Retinal pigment epithelial cell (primary cell): ENCODE measurements around the gene PCGF1.

Experiments
- DNase-seq: peaks from one replicate; pipeline ENCODE4 v3.0.0-alpha.2; 2010; ENCODE audit warnings: low read depth
- H3K4me3 ChIP-seq: 2 replicates; pipeline ENCODE4 v1.5.1; 2011; ENCODE audit warnings: mild to moderate bottlenecking, low read length, control low read depth, moderate library complexity
- CTCF ChIP-seq: conservative IDR thresholded peaks from 2 replicates; pipeline ENCODE4 v1.5.1; 2011; ENCODE audit warnings: low read depth, low read length, control low read depth, inconsistent platforms

Gene PCGF1

GRCh38 chr2:74505448-74506246 is 1.8 kb downstream of the PCGF1 start:
- TF ChIP-seq CTCF: no peak
- DNase-seq: no peak
- peak overlapping the region; percentile 14 for H3K4me3 ChIP-seq

GRCh38 chr2:74504591-74504990 is 2.9 kb downstream of the PCGF1 start:
- H3K4me3 ChIP-seq: no peak overlapping the region
- no peak for TF ChIP-seq CTCF
- no peak for DNase-seq

- TF ChIP-seq CTCF: no peak
- peak overlapping the region; percentile 62 for H3K4me3 ChIP-seq
- DNase-seq: no peak
Observed at GRCh38 chr2:74503506-74504475, 3.7 kb downstream of the PCGF1 start.

GRCh38 chr2:74502720-74503505 is 4.6 kb downstream of the PCGF1 start:
- TF ChIP-seq CTCF: peak; percentile 43
- peak; percentile 46 for DNase-seq
- H3K4me3 ChIP-seq: peak overlapping the region; percentile 62

- peak overlapping the region; percentile 62 for H3K4me3 ChIP-seq
- TF ChIP-seq CTCF: no peak
- DNase-seq: no peak
Observed at GRCh38 chr2:74502147-74502719, 5.3 kb downstream of the PCGF1 start.

- DNase-seq: no peak
- H3K4me3 ChIP-seq: peak overlapping the region; percentile 62
- no peak for TF ChIP-seq CTCF
Observed at GRCh38 chr2:74501335-74502071, 6.0 kb downstream of the PCGF1 start.
